Activated gamma-delta T cell treated with anti-CD3 and anti-CD28 coated beads, Interleukin-2, amount 50 U/mL, for 16 hours (primary cell): ENCODE measurements around the gene EFCAB6.

Source experiments
- DNase-seq: peaks from one replicate; pipeline ENCODE4 v3.0.0-alpha.2; 2020; ENCODE audit warnings: low read depth

EFCAB6 gene

GRCh38 chr22:43802897-43803495 is 9.1 kb downstream of the EFCAB6 start:
- no peak for DNase-seq

DNA sequence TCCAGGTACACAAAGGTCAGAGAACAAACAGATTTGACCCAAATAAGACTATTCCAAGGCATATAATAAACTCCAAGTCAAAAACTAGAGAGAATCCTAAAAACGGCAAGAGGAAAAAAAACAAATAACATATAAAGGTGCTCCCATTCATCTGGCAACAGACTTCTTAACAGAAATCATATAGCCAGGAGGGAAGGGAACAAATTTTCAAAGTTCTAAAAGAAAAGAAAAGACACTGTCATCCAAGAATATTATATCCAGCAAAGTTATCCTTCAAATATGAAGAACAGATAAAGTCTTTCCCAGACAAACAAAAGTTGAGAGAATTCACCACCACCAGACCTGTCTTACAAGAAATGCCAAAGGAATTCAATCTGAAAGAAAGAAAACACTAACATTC is 11.1 kb downstream of the EFCAB6 start:
- DNase-seq, result no peak

GRCh38 chr22:43798492-43798891 is 13.6 kb downstream of the EFCAB6 start:
- DNase-seq, result no peak

DNA sequence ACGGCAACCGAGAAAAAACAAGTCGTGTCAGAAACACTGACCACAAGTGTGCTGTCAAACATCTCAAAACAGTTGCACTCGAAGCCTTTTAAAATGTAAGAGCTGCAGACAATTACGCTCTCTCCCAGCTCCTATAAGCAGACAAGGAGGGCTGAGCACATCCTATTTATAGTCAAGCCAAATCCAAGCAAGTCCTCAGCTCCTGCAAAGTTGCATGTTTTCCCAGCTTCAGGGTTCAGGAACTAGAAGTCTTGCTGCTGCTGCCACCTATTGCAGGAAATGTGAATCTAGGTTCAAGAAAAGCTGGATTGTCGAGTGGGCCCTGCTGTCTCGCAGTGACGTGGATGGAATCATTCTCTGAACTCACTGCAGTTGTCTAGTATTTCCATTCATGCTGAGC is 15.5 kb downstream of the EFCAB6 start:
- no peak for DNase-seq

GRCh38 chr22:43795320-43795719 is 16.8 kb downstream of the EFCAB6 start:
- no peak for DNase-seq

- DNase-seq, result no peak
Measured at GRCh38 chr22:43792905-43793304, 19.2 kb downstream of the EFCAB6 start.

GRCh38 chr22:43789452-43789851 is 22.7 kb downstream of the EFCAB6 start:
- no peak for DNase-seq

- no peak for DNase-seq
Measured at GRCh38 chr22:43783777-43784176, 28.3 kb downstream of the EFCAB6 start.

GRCh38 chr22:43782448-43782847 is 29.7 kb downstream of the EFCAB6 start:
- no peak for DNase-seq

DNA sequence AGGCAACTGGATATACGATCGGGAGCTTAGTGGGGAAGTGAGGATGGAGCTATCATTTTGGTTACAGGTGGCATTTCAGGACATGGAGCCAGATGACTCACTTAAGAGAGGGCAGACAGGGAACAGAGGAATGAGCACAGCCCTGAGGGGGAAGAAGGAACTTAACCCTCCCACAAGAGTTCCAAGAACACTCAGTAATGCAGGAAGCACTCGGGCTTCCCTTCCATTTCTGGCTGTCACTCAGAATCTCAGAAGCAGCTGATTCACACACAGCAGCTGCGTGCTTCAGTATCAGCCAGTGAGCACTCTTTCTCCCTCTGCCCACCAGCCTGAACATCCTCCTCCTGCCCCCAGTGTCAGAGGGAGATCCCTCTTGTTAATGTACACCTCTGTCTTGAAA is 34.8 kb downstream of the EFCAB6 start:
- no peak for DNase-seq

- DNase-seq, result no peak
Measured at GRCh38 chr22:43776081-43776670, 35.9 kb downstream of the EFCAB6 start.

DNA sequence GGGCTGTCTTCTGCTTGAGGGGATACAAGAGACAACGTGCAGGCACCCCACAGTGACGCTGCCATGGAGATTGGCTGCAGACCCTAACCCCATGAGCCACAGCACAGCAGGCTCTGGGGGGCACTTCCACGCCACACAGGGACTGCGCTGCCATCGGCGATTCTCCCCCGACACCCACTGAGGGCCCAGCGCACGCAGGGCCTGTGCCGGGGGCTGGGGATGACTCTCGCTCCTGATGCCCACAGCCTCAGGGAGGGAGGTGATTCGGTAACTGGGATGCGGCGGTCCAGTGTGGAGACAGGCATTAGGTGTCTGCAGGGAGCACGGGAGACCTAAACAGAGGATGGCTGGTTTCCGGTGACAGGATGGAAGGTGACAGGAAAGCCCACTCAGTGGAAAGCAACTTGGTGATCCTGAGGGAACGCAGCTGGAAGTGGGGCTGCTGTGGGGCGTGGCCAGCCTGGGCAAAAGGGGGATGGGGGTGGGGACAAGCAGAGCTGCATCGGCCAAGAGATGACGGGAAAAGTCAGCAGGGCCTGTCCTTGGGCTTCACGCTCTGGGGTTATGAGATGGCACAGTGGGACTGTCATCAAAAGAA is 37.7 kb downstream of the EFCAB6 start:
- DNase-seq, result no peak

GRCh38 chr22:43772831-43773230 is 39.3 kb downstream of the EFCAB6 start:
- DNase-seq, result no peak

GRCh38 chr22:43755452-43755851 is 56.7 kb downstream of the EFCAB6 start:
- DNase-seq, result no peak

GRCh38 chr22:43755011-43755410 is 57.1 kb downstream of the EFCAB6 start:
- no peak for DNase-seq

DNA sequence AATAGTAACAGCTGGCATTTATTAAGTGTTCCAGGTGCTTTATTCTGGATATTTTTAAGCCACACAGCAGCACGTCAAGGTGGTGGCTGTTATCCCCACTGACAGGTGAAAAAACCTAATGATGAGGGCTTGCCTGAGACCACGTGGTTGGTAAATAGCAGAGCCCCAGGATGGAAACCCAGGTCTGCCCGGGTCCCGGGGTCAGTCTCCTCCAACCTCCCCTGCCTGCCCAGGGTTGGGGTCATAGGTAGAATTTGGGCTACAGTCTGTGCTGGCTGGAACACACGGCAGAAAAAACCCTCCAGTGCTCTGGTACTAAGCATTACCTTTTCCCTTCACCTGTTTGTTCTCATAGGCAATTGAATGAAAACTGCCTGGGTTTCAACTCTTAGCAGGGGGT is 57.9 kb downstream of the EFCAB6 start:
- no peak for DNase-seq

DNA sequence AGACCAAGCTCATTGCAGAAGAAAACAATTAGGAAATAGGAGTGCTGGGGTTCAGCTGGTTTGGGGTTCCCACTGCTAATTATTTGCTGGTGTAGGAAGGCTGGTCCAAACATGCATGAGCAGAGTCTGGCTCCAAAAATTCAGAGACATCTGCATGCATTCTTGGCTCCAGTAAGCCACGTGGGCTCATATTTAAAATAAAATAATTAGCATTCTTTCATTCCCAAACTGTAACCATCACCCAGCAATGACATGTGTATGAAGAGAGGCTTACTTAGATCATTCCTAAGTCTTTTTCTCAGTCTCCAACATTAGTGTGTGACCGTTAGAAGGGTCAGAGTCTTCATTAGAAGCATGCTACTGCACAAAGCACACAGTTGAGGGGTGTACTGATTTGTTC is 58.4 kb downstream of the EFCAB6 start:
- no peak for DNase-seq

GRCh38 chr22:43750751-43751150 is 61.4 kb downstream of the EFCAB6 start:
- no peak for DNase-seq

- no peak for DNase-seq
Measured at GRCh38 chr22:43749473-43749872, 62.6 kb downstream of the EFCAB6 start.

GRCh38 chr22:43747877-43748276 is 64.2 kb downstream of the EFCAB6 start:
- no peak for DNase-seq

DNA sequence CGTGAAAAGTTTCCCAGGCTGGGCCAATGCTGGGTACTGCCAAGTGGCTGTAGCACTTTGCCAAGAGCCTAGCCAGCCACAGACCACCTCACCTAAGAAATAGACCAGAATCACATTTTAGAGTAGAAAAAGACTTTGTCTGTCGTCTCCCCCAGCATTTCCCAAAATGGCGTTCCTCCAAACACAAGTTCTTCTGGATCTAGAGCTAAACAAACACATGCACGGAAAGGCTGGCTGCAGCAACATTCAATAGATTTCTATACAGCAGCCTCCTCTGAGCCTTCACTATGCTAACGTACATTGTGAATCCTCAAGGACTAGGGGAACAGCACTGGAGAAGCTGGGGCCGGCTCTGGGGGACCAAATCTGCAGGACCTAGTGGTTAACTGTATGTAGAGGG is 65.0 kb downstream of the EFCAB6 start:
- no peak for DNase-seq

- no peak for DNase-seq
Measured at GRCh38 chr22:43745783-43746356, 66.2 kb downstream of the EFCAB6 start.

DNA sequence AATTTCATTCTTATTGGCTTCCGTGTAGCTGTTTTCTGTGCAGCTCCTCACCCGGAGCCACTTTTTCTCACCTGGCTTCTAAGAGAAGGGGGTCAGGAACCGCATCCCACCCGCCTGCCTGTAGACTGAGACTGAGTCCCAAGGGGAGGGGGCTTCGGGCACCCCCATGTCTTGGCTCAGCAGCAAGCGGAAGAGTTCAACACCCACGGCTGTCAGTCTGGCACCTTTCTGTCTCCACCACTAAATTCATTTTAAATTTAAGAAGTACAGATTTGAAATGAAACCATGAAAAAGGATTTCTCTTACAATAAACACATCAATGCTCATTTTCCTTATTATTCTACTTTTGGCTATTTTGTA is 66.7 kb downstream of the EFCAB6 start:
- no peak for DNase-seq
